ENCODE data around the gene CNPY3.
"Not testable (repeated sequence)": the region's sequence is repeated elsewhere in the genome, so short reads cannot be mapped to it uniquely, and the experiment has no call there.

The CNPY3 gene

DNA sequence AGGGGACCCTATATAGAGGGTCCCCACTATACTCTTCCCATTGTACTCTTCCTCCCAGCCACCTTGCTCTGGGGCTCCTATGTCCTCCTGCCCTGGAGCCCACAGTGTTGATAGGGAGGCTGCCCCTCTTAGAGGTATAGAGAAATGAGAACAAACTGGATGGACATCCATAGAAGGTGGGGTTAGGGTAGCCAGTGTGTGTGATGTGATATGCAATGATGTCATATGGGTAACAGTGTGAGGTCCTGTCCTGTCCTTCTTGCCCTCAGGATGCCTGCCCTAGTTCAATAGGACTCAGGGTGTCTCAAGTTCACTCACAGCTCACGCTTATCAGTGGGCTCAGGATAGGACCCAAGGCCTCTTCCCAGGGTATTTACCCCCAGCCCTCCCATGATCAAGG lies 13.0 kb upstream of the CNPY3 start:
- no peak for DNase-seq

DNA sequence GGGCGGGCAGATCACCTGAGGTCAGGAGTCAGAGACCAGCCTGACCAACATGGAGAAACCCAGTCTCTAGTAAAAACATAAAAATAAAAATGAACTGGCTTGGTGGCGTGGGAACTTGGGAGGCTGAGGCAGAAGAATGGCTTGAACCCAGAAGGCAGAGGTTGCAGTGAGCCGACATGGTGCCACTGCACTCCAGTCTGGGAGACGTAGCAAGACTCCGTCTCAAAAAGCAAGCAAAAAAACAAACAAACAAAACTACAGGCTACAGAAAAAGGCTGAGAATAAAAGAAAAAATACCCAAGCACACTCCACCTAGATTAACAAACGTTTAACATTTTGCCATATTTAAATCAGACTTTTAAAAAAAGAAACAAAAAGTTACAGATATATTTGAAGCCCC lies 7.5 kb upstream of the CNPY3 start:
- DNase-seq = no peak

DNA sequence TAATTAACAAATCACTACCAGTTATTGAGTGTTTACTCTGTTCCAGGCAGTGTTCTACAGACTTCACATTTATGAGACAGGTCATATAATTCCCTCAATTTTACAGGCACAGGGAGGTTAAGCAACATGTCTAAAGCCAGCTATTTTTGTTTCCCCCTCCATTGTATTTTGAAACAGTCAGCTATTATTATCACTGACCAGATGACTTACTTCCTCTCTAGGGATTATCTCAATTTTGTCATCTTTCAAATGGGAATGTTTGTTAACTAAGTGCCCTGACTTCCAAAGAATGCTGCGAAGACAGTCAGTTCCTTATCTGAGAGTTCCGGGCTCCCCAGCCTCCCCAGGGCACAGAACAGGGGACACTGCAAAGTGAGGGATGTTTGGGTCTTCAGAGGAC lies 5.6 kb upstream of the CNPY3 start:
- peak; percentile 94 for DNase-seq

DNA sequence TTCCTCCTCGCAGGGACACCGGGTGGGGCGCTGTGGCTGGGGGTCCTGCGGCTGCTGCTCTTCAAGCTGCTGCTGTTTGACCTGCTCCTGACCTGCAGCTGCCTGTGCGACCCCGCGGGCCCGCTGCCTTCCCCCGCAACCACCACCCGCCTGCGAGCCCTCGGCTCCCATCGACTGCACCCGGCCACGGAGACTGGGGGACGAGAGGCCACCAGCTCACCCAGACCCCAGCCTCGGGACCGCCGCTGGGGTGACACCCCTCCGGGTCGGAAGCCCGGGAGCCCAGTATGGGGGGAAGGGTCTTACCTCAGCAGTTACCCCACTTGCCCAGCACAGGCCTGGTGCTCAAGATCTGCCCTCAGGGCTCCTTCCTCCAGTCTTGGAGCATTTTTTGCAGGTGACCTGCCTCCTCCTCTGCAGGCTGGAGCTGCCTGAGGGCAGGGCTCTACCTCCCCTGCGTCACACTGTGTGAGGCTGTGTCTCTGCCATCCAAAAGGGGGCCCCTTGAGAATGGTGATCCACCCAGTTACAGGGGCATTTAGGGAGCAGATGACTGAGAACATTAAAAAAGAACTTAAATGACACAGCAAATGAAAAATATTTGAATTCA lies 3.9 kb upstream of the CNPY3 start:
- no peak for DNase-seq

DNA sequence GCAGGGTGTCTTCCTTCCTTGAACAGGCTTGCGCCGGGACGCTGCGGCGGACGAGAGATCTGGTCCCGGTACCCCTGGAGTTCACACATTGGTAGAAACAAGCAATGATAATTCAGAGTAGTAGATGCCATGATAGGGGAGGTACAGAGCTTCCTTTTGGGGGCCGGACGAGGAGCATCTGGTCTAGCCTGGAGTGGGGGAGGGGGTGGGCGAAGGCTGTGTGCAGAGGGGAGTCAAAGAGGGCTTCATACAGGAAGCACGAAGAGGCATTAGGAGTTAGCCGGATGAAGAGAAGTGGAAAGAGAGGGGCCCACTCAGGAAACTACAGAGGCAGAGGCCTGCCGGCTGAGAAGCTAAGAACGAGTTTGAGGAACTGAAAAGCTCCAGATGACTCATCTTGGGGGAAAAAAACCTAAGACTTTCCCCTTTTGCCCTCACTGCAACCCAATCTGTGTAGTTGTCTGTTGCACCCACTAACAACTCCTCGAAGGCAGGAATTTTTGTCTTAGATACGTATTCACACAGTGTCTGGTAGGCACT lies 611 bp downstream of the CNPY3 start:
- peak; percentile 99 for DNase-seq

- no peak for DNase-seq
Observed at GRCh38 chr6:42932412-42932811, 3.1 kb downstream of the CNPY3 start.

DNA sequence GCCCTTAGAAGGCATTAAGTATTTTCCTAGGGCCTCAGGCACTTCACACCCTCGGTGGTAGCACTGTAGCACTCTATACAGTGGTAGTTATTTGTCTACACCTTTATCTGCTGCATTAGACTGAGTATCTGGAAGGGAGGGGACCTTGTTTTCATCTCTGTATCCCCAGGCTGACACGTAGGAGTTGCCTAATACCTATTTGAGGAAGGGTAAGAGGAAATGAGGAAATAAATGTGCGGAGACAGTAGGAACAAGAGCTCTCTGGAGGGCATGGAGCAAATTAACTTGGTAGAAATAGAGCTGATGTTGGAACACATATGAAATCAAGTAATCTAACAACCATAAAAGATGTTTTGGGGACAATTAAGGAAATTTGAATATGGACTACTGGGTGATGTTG lies 3.9 kb downstream of the CNPY3 start:
- peak; percentile 84 for DNase-seq

DNA sequence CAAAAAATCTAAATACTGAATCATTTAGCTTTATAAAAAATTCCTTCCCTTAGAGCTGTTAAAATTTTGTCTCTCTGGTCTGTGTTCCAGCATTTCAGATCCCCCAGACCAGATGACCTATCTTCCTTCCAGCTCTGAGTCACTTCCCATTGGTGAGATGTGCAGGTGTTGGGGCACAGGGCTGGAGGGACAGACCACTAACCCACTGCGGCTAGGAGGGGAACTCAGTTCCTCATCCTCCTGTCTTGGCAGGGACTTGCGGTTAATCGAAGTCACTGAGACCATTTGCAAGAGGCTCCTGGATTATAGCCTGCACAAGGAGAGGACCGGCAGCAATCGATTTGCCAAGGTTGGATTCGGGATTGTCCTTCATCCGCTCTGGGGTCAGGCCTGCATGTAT lies 6.0 kb downstream of the CNPY3 start:
- DNase-seq = peak; percentile 94

GRCh38 chr6:42936398-42936797 lies 7.1 kb downstream of the CNPY3 start:
- no peak for DNase-seq

DNA sequence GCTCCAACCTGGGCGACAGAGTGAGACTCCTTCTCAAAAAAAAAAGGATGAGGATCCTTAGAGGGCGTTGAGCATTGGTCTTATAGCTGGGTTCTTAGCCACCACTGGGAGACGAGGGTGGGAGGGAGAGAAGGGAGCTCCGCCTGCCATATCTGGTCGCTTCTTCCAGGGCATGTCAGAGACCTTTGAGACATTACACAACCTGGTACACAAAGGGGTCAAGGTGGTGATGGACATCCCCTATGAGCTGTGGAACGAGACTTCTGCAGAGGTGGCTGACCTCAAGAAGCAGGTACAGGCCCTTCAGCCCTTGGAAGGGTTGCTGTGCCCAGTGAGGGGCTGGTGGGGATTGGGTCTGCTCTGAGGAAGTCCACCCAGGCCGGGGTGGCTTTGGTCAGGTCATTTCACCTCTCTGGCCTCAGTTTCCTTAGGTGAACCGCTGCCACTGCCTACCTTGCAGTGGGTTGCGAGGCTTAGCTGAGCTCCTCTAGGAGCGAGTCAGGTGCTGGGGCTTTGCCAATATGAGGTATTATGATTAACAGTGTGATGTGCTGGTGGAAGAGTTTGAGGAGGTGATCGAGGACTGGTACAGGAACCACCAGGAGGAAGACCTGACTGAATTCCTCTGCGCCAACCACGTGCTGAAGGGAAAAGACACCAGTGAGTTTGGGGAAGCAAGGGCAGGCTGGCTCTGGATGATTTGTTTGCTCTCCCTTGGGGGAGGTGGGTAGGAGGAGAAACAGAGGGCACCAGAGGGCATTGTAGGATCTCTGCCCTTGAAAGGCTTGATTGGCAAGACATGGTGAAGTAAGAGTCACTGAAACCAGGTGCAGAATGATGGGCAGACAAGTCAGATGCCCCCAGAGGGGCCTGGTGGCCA lies 8.5 kb downstream of the CNPY3 start:
- no peak for DNase-seq

DNA sequence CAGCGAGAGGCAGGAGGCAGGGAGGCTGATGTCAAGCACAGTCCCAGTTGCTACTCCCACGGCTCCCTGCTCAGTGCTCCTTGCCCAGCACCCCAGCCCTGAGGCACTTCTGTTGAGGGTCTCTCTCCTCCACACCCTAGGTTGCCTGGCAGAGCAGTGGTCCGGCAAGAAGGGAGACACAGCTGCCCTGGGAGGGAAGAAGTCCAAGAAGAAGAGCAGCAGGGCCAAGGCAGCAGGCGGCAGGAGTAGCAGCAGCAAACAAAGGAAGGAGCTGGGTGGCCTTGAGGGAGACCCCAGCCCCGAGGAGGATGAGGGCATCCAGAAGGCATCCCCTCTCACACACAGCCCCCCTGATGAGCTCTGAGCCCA lies 9.1 kb downstream of the CNPY3 start:
- no peak for DNase-seq

DNA sequence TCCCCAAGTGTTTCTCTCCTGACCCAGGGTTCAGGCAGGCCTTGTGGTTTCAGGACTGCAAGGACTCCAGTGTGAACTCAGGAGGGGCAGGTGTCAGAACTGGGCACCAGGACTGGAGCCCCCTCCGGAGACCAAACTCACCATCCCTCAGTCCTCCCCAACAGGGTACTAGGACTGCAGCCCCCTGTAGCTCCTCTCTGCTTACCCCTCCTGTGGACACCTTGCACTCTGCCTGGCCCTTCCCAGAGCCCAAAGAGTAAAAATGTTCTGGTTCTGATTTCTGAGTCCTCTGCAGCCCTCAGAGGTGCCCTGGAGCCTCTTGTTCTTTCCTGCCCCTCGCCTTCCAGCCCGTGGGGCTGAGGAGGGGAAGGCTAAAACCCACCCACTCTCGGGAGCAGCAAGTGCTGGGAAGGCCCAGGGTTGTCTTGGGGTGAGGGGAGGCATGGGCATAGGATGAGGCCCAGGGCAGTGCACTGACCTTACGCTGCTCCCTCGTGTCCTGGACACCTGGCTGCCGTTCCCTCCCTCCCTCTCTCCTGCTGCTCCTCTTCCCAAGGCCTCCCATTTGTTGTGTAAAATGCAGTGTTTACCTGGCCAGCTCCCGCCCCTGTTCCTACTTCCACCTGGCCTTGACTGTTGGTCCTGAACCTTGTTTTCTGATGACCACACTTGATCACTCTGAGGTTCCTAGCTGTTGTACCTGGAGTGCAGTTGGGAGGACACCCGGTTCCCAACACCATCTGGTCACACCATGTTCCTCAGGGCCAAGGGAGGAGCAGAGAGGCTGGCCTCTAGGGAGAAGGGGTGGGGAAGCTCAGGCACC lies 9.9 kb downstream of the CNPY3 start:
- no peak for DNase-seq

DNA sequence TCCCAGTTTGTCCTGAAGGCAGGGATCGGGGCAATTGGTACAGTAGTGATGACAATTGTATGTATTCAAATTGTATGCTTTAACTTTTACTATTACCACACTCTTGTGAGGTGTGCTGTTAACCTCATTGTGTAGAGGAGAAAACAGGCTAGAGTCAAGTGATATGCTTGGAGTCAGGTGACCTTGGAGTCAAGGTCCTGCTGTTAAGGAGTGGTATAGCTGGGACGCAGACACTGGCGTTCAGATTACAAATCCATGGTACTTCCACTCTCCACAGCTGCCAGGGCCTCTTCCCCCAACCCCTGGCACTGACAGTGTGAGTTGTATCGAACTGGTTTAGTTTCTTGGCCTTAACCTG lies 10.5 kb downstream of the CNPY3 start:
- DNase-seq = no peak

DNA sequence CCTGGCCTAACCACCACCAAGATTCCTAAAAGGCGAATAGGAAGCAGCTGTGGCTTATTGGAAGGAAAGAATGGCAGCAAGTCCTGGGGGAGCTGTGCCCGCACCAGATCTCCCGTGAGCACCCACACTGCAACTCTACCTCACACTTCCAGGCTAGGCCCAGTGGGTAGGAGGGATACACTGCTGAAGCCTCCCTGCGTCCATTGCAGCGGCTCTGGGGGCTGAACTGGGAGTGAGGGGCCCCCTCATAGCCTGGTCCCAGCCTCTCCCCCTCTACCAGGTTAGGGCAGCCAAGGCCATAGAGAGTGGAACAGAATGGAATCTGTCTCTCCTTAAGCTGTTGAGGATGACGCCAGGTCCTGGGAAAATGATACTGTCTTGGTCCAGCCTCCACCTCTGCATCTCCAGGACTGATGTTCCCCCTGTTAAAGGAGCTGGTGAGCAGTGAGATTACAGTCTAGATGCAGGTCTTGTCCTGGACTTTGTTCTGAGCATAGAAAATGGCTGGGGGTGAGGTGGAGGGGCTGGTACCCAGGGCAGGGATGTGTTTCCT lies 11.3 kb downstream of the CNPY3 start:
- DNase-seq = no peak

DNA sequence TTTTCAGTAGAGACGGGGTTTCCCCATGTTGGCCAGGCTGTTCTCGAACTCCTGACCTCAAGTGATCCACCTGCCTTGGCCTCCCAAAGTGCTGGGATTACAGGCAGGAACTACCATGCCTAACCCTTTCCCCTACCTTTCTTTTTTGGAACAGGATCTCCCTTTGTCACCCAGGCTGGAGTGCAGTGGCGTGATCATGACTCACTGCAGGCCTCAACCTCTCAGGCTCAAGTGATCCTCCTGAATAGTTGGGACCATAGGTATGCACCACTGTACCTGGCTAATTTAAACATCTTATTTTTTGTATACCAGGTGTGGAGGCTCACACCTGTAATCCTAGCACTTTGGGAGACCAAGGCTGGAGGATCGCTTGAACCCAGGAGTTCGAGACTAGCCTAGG lies 12.1 kb downstream of the CNPY3 start:
- DNase-seq = not testable (repeated sequence)

- no peak for DNase-seq
Observed at GRCh38 chr6:42942444-42942843, 13.2 kb downstream of the CNPY3 start.

DNA sequence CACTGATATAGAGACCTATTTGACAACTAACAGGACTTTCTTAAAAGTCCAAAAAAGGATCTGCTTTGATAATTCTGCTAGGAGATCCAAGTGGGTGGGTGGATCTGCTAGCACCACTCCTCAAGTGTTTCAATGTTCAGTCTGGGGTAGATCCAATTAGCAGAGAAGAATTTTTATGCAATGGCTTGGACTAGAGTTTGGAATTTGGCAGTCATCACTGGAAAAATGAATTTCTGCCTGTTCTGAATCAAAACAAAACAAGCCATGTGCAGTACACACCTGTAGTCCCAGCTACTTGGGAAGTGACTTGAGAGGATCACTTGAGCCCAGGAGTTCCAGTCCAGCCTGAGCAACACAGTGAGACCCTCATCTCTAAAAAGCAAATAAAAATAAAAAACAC lies 18.7 kb downstream of the CNPY3 start:
- no peak for DNase-seq

DNA sequence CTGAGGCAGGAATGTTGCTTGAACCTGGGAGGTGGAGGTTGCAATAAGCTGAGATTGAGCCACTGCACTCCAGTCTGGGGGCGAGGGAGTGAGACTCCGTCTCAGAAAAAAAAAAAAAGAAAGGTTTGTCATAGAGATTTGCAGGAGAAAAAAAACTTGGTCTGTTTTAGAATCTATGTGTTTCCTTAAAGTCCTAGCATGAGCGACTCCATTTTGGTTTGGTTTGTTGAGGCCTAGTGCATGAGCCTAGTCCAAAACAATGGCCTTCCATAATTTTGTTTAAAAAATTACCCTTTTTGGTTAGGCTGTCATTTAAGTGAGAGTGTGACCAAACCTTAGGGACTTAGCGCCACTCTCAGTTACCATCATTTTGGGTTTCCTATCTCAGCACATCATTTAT lies 23.1 kb downstream of the CNPY3 start:
- no peak for DNase-seq

GRCh38 chr6:42954405-42954804 lies 25.1 kb downstream of the CNPY3 start:
- DNase-seq = not testable (repeated sequence)

DNA sequence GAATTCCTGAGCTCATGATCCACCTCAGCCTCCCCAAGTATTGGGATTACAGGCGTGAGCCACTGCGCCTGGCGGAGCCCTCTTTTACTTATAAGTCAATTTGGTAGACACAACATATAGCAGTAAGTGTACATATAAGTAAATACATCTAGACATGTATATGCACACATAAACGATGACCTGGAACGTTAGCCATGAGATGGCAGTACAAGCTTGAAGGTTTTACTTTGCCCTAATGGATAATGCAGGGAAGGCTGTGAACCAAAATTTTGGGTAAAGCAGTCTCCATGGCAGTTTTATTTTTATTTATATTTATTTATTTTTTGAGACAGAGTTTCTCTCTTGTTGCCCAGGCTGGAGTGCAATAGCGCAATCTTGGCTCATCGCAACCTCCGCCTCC lies 28.8 kb downstream of the CNPY3 start:
- no peak for DNase-seq

DNA sequence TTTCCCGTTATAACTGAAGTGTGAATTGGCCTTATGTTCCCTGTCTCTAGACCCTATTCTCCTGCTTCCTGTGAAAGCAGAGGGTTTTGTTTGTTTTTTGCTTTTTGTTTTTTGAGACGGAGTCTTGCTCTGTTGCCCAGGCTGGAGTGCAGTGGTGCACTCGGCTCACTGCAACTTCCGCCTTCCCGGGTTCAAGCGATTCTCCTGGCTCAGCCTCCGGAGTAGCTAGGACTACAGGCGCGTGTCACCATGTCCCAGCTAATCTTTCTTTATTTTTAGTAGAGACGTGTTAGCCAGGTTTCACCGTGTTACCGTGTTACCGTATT lies 30.6 kb downstream of the CNPY3 start:
- DNase-seq = no peak

GRCh38 chr6:42960243-42961019 lies 31.2 kb downstream of the CNPY3 start, which contains the start of gene GNMT:
GNMT (plus strand) TSS chr6:42960754; CDS start chr6:42960768, 14 bp downstream.
- DNase-seq = no peak

Measured in MV-4-11 (cell line).